B cell (primary cell): ENCODE measurements around the gene TBX6. TPM values are rescaled to one million over a fixed set of nuclear protein-coding genes. Genes with fewer than 3 reads are reported as not detected.

ENCODE experiments used
- ATAC-seq: fragments of 200-7000 bp; cut with Tn5 transposase; one replicate; pipeline ENCODE4 v1.10.0; 2021; ENCODE audit warnings: low read depth, mild to moderate bottlenecking, moderate number of reproducible peaks, moderate library complexity
- CTCF ChIA-PET: fragments of 350-600 bp; sonication (Branson Sonifier 250); formaldehyde crosslinking; loops from one replicate; lab custom pipeline; 2021; ENCODE audit warnings: antibody characterized with exemption, inconsistent platforms; lab: Charles Lee
- POLR2A ChIA-PET: fragments of 350-600 bp; sonication (Branson Sonifier 250); formaldehyde crosslinking; loops from one replicate; lab custom pipeline; 2021; ENCODE audit warnings: antibody characterized with exemption; lab: Charles Lee
- DNase-seq: peaks from one replicate; pipeline ENCODE4 v3.0.0; 2013
- H2AFZ ChIP-seq: 2 replicates; pipeline ENCODE4 v1.6.1; 2012; ENCODE audit warnings: mild to moderate bottlenecking, low read depth, low read length; ENCODE audit not compliant: insufficient read depth, poor library complexity, severe bottlenecking
- H3K27ac ChIP-seq, 2 donors: 1 replicate in 1 of 2; 2 replicates in 1 of 2; pipeline ENCODE4 v1.5.1; 2012 to 2013; ENCODE audit warnings: low read length in 2 of 2, mild to moderate bottlenecking in 2 of 2, moderate library complexity in 1 of 2
- H3K27me3 ChIP-seq, 4 experiments: fragments of 200-600 bp in 1 of 4; sonication (generic) in 1 of 4; replicated peaks in 1 of 4; 1 replicate in 2 of 4; 2 replicates in 2 of 4; pipeline versions ENCODE4 v1.6.1 to v1.7.0; 2013 to 2016; ENCODE audit warnings: low read length in 3 of 4, mild to moderate bottlenecking in 2 of 4, mixed read lengths in 1 of 4, moderate library complexity in 1 of 4; ENCODE audit not compliant: insufficient read depth in 4 of 4, control insufficient read depth in 3 of 4; ENCODE audit errors: control extremely low read depth in 1 of 4
- H3K36me3 ChIP-seq, 2 experiments: replicated peaks in 1 of 2; 1 replicate in 1 of 2; 2 replicates in 1 of 2; pipeline versions ENCODE4 v1.6.1 to v1.7.1; 2013; ENCODE audit warnings: low read length in 1 of 2; ENCODE audit not compliant: insufficient read depth in 2 of 2, control insufficient read depth in 1 of 2; ENCODE audit errors: control extremely low read depth in 1 of 2, extremely low read depth in 1 of 2
- H3K4me1 ChIP-seq, 2 donors: fragments of 200-600 bp in 1 of 2; sonication (generic) in 1 of 2; 1 replicate in 1 of 2; 2 replicates in 1 of 2; pipeline versions ENCODE4 v1.5.1 to v1.6.1; 2013 to 2017; ENCODE audit warnings: low read length in 2 of 2; ENCODE audit not compliant: control insufficient read depth in 2 of 2, insufficient read depth in 2 of 2
- H3K4me2 ChIP-seq: replicated peaks from 2 replicates; pipeline ENCODE3; 2012; ENCODE audit warnings: mild to moderate bottlenecking, low read depth, low read length; ENCODE audit not compliant: poor library complexity, severe bottlenecking
- H3K4me3 ChIP-seq, 5 experiments: fragments of 200-600 bp in 1 of 5; sonication (generic) in 1 of 5; 1 replicate in 3 of 5; 2 replicates in 2 of 5; pipeline versions ENCODE4 v1.5.1 to v1.7.0; 2011 to 2016; ENCODE audit warnings: low read length in 4 of 5, mild to moderate bottlenecking in 4 of 5, low read depth in 2 of 5, control low read depth in 1 of 5, moderate library complexity in 1 of 5; ENCODE audit not compliant: insufficient read depth in 1 of 5; ENCODE audit errors: control extremely low read depth in 1 of 5, extremely low read depth in 1 of 5
- H3K79me2 ChIP-seq: fragments of 200-600 bp; sonication (generic); one replicate; pipeline ENCODE4 v1.6.0; 2016; ENCODE audit warnings: low read length; ENCODE audit not compliant: control insufficient read depth, insufficient read depth
- H3K9ac ChIP-seq: fragments of 200-600 bp; sonication (generic); 2 replicates; pipeline ENCODE4 v1.6.1; 2017; ENCODE audit warnings: mild to moderate bottlenecking, low read length, moderate library complexity
- H3K9me3 ChIP-seq, 3 donors: one replicate each; pipeline versions ENCODE4 v1.6.1 to v1.7.1; 2013; ENCODE audit warnings: low read length in 2 of 3; ENCODE audit not compliant: control insufficient read depth in 2 of 3, insufficient read depth in 1 of 3; ENCODE audit errors: control extremely low read depth in 1 of 3
- H4K20me1 ChIP-seq: 2 replicates; pipeline ENCODE4 v1.6.0; 2012; ENCODE audit warnings: mild to moderate bottlenecking, low read length; ENCODE audit not compliant: insufficient read depth, control insufficient read depth, poor library complexity, severe bottlenecking
- H3K27ac Mint-ChIP-seq: one replicate; pipeline ENCODE4 v1.8.0; 2021; ENCODE audit warnings: mixed read lengths
- H3K27me3 Mint-ChIP-seq: one replicate; pipeline ENCODE4 v1.8.0; 2021; ENCODE audit warnings: mixed read lengths
- H3K4me1 Mint-ChIP-seq: one replicate; pipeline ENCODE4 v1.8.0; 2021; ENCODE audit warnings: mixed read lengths
- H3K4me3 Mint-ChIP-seq: one replicate; pipeline ENCODE4 v1.8.0; 2021; ENCODE audit warnings: mixed read lengths
- H3K9me3 Mint-ChIP-seq: one replicate; pipeline ENCODE4 v1.8.0; 2022; ENCODE audit warnings: mixed read lengths; ENCODE audit not compliant: insufficient read depth
- EZH2 ChIP-seq: IDR thresholded peaks from 2 replicates; pipeline ENCODE4 v1.6.1; 2012; ENCODE audit warnings: borderline replicate concordance, low read depth, mild to moderate bottlenecking, moderate library complexity, low read length; ENCODE audit not compliant: insufficient read depth, poor library complexity, severe bottlenecking
- WGBS: methylation state at CpG from one replicate; pipeline ENCODE4 v1.1.5; 2013; ENCODE audit warnings: missing lambda C conversion rate; ENCODE audit not compliant: insufficient coverage; 5-methylcytosine and 5-hydroxymethylcytosine counted together
- intact Hi-C: fragments of 100-400 bp; cut with micrococcal nuclease; formaldehyde crosslinking; loops from one replicate; pipeline ENCODE4 v1.10.0; 2022
- polyA plus RNA-seq: library from polyadenylated mRNA; depleted of rRNA; stranded (reverse); fragments of >200 nt; gene quantifications from 2 replicates; pipeline ENCODE4 v1.2.3, GENCODE V29; 2012
- total RNA-seq, 2 donors: library from RNA; stranded (reverse); fragments of 120-200 nt in 1 of 2; gene quantifications; 1 replicate in 1 of 2; 2 replicates in 1 of 2; pipeline versions ENCODE4 v1.2.3 to v1.2.4, GENCODE V29; 2013 to 2022
- TF ChIP-seq, protein P1 (sequence below): fragments of 200-600 bp; IDR thresholded peaks from one replicate; pipeline ENCODE4 v1.8.0; 2022; ENCODE audit warnings: antibody characterized with exemption, mild to moderate bottlenecking

Gene TBX6
- total and polyA plus RNA-seq, 2 donors (not counting 1 experiment from before 2014, with no cell fraction given): 1.4 to 5.4 TPM

DNA sequence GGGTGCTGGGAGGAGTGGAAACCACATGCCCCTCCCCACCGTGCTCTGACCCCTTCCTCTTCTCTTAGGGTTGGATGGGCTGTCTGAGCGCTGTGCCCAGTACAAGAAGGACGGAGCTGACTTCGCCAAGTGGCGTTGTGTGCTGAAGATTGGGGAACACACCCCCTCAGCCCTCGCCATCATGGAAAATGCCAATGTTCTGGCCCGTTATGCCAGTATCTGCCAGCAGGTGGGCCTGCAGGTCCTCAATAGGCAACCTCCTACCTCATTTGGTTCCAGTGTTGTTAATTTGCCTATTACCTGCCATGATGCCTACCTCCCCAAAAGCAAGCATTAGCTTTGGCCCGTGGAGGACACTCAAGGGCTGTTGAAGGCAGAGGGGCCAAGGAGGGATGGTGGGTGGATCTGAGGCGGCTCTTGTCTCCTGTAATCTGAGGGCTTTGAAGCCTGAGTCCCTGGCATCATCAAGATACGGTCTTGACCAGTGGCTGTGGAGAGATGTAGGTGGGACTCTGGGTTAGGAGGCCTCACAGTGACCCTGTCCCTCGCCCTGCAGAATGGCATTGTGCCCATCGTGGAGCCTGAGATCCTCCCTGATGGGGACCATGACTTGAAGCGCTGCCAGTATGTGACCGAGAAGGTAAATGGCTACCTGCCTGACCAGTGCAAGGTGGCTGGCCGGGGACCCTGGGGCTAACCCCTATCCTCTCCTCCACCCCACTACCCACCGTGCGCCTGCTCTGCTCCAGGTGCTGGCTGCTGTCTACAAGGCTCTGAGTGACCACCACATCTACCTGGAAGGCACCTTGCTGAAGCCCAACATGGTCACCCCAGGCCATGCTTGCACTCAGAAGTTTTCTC is 22.7 kb downstream of the TBX6 start:
- Histone ChIP-seq H3K79me2 (peaks cover 50% of the 10 kb centered on the region), H3K27me3 (no peaks in the 10 kb centered on the region), H3K4me1 (peaks cover 10 to 32% of the 10 kb centered on the region in 2 donors), H3K27ac (peak overlapping the region in 1 of 2 donors; percentile 9), H3K4me2 (no peak overlapping the region), H3K9me3 (no peaks in the 10 kb centered on the region), H3K36me3 (peaks cover 15 to 55% of the 10 kb centered on the region in 2 experiments), H2AFZ (no peak overlapping the region), H3K9ac (no peak overlapping the region), H4K20me1 (peaks cover 48% of the 10 kb centered on the region), H3K4me3 (no peak overlapping the region)
- intact Hi-C loops: loop anchor here (10.0 kb wide), 2 partner anchors 306 to 626 kb away; partner anchors contain the start of genes MYL11, SRCAP and TBC1D10B
- Mint-ChIP-seq H3K4me3 (peak overlapping the region; percentile 41), H3K9me3 (no peaks in the 10 kb centered on the region), H3K27ac (peak overlapping the region; percentile 70), H3K27me3 (no peaks in the 10 kb centered on the region), H3K4me1 (peaks cover 26% of the 10 kb centered on the region)
- ChIA-PET CTCF (interaction anchor here (3.4 kb wide), 1 partner anchor 23 kb away, joined by 18 read pairs; the partner anchor contains the start of gene TBX6), POLR2A (interaction anchor here (1.3 kb wide), 1 partner anchor 114 kb away, joined by 3 read pairs; the partner anchor contains the start of gene CORO1A)
- 91% methylated on average over 16 of the region's 17 CpGs for WGBS
- no peak for TF ChIP-seq EZH2
- TF ChIP-seq, protein P1, sequence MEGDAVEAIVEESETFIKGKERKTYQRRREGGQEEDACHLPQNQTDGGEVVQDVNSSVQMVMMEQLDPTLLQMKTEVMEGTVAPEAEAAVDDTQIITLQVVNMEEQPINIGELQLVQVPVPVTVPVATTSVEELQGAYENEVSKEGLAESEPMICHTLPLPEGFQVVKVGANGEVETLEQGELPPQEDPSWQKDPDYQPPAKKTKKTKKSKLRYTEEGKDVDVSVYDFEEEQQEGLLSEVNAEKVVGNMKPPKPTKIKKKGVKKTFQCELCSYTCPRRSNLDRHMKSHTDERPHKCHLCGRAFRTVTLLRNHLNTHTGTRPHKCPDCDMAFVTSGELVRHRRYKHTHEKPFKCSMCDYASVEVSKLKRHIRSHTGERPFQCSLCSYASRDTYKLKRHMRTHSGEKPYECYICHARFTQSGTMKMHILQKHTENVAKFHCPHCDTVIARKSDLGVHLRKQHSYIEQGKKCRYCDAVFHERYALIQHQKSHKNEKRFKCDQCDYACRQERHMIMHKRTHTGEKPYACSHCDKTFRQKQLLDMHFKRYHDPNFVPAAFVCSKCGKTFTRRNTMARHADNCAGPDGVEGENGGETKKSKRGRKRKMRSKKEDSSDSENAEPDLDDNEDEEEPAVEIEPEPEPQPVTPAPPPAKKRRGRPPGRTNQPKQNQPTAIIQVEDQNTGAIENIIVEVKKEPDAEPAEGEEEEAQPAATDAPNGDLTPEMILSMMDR: peak; percentile 68
- no peak for ATAC-seq
- DNase-seq: peak; percentile 72
